ENCODE data around the gene TMEM141.
"Not testable (repeated sequence)": the region's sequence is repeated elsewhere in the genome, so short reads cannot be mapped to it uniquely, and the experiment has no call there.

Gene TMEM141

DNA sequence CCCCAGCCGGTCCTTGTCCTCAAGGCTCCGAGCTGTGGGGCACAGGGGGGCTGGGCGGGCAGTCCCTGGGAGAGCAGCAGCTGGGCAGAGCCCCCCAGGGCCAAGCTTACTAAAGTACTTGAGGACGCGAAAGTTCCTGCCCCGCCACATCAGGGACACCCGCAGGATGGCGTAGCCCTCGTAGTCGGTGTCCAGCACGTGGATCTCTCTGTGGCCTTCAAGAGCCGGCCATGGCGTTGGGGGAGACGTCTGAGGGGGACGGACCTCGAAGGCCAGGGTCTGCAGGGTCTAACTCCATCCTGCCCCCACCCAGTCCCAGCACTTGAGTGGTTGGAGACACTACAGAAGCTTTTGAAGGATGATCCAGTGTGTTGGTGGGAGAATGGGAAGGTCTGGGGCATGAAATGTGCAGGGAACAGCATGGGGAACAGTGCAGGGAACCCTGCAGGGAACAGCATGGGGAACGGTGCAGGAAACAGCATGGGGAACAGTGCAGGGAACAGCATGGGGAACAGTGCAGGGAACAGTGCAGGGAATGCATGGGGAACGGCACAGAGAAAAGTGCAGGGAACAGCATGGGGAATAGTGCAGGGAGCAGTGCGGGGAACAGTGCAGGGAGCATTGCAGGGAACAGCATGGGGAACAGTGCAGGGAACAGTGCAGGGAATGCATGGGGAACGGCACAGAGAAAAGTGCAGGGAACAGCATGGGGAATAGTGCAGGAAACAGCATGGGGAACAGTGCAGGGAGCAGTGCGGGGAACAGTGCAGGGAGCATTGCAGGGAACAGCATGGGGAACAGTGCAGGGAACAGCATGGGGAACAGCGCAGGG lies 35.6 kb upstream of the TMEM141 start:
- not testable (repeated sequence) for DNase-seq

DNA sequence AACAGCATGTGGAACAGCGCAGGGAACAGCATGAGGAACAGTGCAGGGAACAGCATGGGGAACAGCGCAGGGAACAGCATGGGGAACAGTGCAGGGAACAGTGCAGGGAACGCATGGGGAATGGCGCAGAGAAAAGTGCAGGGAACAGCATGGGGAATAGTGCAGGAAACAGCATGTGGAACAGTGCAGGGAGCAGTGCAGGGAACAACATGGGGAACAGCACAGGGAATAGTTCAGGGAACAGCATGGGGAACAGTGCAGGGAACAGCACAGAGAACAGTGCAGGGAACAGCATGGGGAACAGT lies 35.1 kb upstream of the TMEM141 start:
- DNase-seq = no peak

DNA sequence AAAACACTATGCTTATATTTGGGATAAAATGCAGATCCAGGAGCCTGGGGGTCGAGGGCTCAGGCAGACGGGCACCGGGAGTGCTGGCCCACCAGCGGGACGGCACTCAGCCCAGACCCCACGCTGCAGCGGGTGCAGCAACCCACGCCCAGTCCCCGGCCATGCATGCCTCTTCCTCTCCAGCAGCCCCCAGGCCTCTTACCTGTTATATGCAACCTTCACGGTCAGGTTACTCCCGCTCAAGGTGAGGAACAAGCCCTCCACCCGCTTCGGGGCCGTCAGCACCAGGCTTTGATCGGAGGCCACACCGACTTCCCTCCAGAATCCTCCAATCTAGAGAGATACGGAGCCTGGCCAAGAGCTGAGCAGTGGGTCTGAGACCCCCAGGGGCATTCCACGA lies 34.3 kb upstream of the TMEM141 start:
- no peak for DNase-seq

DNA sequence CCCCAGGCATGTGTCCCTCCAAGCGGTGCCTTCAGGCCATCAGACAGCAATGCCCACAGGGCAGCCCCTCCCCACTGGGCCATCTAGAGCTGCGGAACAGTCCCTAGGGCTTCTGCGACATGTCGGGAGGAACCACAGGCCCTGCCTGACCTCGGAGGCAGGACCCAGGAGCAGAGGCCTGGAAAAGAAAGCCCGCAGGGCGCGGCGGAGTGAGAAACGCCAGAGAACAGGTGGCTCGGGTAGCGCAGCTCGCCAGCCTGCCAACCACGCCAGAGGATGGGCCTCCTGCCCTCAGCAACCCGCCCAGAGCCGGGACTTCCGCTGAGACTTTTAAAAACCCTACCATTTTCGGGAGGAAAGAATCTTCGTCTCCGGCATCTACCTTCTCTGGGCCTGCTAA lies 33.8 kb upstream of the TMEM141 start:
- no peak for DNase-seq

DNA sequence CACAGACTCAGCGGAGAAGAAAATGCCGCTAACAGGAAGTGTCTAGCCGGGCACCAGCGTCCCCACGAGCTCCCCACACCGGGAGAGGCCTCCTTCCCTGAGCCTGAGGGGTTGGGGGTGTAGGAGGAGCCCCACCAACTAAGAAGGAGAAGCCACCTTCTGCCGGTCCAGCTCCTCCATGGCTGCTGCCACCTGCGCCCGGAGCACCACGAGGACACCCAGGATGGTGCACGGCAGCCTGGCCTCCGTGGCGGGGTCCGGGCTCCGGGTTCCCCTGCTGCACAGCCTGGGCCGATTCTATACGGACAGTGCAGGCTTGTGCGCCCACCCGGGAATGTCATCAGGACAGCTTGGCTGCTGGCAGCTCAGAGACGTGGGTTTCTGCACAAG lies 33.4 kb upstream of the TMEM141 start:
- DNase-seq = no peak

DNA sequence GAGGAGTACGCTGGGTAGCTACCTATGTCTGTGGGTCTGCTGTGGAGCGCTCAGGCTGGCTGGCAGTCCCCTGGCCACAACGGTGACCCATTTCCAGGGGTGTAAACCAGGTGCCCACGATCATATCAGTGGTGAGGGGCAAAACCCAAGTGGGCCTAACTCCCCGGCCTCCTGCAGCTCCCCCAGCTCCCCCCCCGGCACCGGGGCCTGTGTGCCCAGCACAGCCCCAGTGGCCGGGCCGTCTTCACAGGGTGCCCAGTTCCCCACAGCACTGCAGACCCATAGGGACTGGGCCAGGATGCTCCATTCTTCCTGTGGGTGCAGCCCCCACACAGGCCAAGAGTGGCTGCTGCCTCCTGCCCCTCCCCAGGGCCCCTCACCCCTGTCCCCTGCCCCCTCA lies 32.1 kb upstream of the TMEM141 start:
- no peak for DNase-seq

DNA sequence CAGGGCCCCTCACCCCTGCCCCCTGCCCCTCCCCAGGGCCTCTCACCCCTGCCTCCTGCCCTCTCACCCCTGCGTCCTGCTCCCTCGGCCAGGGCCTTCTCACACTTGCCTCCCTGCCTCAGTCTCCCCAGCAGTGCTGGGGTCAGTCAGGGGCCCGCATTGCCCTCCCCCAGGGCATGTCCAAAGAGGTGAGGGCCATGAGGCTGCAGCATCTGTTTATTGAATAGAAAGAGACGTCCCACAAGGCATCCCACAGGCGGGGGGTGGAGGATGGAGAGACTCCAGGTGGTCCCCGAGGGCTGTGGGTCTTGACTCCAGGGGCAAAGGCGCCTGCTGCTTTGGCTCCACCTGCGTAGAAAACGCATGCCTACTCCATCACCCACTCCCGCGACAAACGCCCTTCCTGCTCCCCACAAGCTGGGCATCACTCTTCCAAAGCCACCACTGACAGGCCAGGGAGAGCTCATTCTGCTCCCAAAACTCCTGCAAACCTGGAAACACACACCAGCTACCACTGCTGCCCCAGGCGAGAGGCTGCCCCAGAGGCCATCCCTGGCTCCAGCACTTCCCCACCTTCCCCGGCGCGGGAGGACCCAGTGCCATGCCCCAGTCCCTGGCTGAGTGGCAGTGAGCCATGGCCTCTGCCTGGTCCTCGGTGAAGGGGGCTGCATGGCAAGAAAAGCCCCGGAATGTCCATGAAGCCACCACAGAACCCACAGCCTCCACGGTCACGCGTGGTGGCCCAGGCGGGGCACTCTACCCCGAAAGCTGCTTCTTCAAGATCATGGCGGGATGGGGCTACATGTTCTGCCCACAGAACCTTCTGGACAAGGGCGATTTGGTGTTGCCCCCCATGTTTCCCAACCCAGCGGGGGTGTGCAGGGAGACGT lies 31.5 kb upstream of the TMEM141 start:
- no peak for DNase-seq

DNA sequence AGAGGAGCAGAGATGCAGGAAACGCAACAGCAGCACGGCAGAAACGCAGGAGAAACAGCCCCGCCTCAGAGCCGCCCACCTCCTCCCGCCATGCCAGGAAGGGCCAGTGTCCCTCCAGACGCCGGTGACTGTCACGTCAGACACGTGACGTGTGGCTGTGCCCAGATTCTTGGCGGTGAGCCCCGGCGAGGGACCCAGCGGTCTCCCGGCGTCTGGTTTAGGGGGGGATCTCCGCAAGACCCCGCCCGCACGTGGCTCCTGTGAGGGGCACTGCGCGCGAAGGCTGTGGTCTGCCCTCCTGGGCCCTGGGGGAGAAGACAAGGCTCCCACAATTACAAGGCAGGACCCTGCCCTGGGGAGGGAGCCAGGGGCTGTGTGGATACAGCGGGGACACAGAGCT lies 30.7 kb upstream of the TMEM141 start:
- DNase-seq = no peak

GRCh38 chr9:136760834-136761544 lies 30.2 kb upstream of the TMEM141 start:
- DNase-seq = not testable (repeated sequence)

- no peak for DNase-seq
Measured at GRCh38 chr9:136761545-136761981, 29.6 kb upstream of the TMEM141 start.

GRCh38 chr9:136762221-136762691 lies 28.9 kb upstream of the TMEM141 start:
- DNase-seq = no peak

GRCh38 chr9:136762915-136763648 lies 28.1 kb upstream of the TMEM141 start:
- DNase-seq = peak; percentile 64

- no peak for DNase-seq
Measured at GRCh38 chr9:136763649-136764035, 27.5 kb upstream of the TMEM141 start.

DNA sequence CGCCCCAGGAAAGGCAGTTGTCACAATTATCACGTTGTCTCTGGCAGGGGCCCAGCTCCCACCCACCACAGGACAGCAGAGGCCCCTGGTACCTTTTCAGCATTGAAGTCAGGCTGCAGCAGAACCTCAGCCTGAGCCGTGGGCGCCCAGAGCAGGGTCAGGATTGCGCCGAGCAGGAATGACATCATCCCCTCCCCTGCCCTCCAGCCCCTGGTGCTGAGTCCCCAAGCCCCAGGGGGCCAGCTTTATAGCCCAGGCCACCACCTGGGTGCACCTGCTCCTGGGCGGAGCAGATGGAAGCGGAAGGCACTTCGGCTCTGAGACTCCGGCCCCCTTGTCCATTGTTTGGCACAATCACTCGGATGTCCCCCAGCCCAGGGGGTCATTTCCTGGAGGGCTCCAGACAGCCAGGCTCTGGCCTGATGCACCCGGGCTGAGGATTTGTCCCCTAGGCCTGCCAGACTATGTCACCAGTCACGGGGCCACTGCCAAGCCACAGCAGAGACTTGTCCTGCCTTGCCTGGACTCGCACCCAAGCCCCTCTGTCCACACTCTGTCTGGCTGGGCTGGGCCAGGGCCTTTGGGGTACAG lies 26.7 kb upstream of the TMEM141 start, which contains the start of gene LCN15:
LCN15 (minus strand) TSS at position 218 of the 591 bp plus-strand sequence; CDS start at position 188, 30 bp downstream.
- DNase-seq = no peak

DNA sequence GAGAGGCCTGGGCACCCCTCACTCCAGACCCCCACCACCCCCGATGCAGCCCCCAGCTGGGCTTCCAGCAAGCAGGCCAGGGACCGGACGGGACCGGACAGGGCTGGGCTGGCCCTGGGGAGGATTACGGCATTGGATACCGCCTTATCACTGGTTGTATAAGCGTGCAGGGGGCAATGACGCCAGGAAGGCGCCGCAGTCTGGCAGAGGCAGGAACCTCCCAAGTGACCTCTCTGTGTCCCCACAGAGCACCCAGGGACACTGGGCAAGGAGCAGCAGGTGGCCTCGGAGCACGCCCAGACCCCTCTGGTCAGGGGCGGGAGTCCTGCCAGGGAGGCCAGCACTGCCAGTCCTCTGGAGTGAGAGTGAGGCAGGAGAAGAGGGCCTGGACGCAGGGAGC lies 26.1 kb upstream of the TMEM141 start:
- DNase-seq = no peak

DNA sequence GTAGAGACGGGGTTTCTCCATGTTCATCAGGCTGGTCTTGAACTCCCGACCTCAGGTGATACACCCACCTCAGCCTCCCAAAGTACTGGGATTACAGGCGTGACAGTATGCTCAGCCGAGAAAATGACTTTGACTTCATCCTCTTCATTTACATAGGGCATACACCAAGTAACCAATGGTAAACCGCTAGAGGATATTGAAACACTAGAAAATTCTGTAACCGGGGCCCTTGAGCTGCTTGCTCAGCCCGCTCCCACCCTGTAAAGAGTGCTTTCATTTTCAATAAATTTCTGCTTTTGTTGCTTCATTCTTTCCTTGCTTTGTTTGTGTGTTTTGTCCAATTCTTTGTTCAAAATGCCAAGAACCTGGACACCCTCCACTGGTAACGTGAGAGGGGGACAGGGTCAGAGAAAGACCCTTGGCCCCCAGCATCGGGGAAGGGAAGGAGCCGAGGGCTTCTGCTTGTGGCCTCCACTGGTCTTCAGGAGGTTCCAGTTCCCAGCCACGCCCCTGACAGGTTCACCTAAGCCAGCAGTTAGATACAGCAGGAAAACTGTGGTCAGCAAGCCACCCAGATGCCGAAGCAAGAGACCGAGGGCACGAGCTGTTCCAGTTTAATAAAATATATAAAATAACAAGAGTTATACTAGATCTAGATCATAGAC lies 25.3 kb upstream of the TMEM141 start:
- DNase-seq = not testable (repeated sequence)

- peak; percentile 59 for DNase-seq
Measured at GRCh38 chr9:136766410-136767120, 24.6 kb upstream of the TMEM141 start.

GRCh38 chr9:136769710-136770191 lies 21.4 kb upstream of the TMEM141 start:
- DNase-seq = no peak

DNA sequence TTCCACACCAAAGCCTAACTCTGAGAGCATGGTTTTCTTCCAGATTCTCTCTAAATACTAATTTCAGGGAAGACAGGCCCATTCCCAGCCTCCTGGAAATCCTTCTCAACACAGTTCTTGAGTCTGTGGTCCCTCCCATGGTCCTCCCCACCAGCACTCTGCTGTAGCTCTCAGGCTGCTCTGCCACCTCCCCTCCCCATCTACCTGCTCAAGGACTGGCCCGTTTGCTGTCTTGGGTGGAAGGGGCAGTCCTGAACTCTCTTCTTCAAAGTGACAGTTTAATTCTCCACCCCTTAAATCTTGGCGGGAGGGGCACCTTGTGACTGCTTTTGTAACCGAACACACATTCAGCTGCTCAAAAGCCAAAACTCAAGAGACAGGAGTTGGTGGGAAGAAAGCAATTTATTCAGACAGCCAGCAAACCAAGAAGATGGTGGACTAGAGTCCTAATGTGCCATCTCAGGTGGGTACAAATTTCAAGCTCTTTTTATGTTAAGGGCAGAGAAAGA lies 19.2 kb upstream of the TMEM141 start:
- DNase-seq = no peak

DNA sequence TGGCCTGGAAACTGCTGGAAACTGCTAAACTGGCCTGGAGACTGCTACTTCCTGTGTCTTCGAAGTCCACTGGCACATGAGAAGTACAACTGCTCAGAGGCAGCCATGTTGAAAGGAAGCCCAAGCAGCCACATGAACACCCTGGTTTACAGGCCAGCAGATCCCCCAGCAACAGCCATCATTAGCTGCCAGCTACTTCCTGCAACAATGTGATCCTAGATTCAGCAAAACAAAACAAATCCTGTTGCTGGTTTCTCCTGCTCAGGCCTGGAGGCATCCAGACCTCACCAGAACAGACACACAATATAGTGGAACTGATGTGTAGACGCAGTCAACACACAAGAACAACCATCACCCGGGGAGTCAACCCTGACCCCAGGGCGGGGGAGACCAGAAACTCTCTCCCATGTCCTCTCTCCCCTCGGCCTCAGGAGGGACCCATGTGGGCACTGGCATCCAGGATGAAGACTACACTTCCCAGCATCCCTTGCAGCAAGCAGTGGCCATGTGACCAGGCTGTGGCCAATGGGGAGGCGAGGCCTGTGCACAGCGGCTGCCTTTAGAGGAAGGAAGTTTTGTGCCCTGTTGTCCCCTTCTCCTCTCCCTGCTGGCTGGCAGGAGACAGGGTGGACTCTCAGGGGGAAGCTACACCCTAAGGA lies 17.6 kb upstream of the TMEM141 start:
- no peak for DNase-seq

Measured in right hindlimb (tissue), 1 donor.